Subcutaneous abdominal adipose tissue (tissue), 5 donors: ENCODE results near the gene PCBP4.
"Not testable (repeated sequence)": the region's sequence is repeated elsewhere in the genome, so short reads cannot be mapped to it uniquely, and the experiment has no call there.

Experiments used
- H3K27ac ChIP-seq: one replicate; pipeline ENCODE4 v1.7.0; 2013; ENCODE audit warnings: low read depth, mild to moderate bottlenecking, inconsistent platforms, low read length, moderate library complexity
- H3K27me3 ChIP-seq, 5 donors: one replicate each; pipeline ENCODE4 v1.7.0; 2013; ENCODE audit warnings: low read length in 5 of 5, inconsistent platforms in 1 of 5; ENCODE audit not compliant: control insufficient read depth in 5 of 5, insufficient read depth in 4 of 5
- H3K36me3 ChIP-seq, 5 donors: one replicate each; pipeline ENCODE4 v1.7.0; 2013; ENCODE audit warnings: low read length in 5 of 5; ENCODE audit not compliant: control insufficient read depth in 5 of 5, insufficient read depth in 5 of 5
- H3K4me1 ChIP-seq, 5 donors: one replicate each; pipeline ENCODE4 v1.7.0; 2013; ENCODE audit warnings: low read length in 5 of 5, mild to moderate bottlenecking in 3 of 5, moderate library complexity in 1 of 5; ENCODE audit not compliant: control insufficient read depth in 5 of 5, insufficient read depth in 5 of 5
- H3K4me3 ChIP-seq, 5 donors: one replicate each; pipeline ENCODE4 v1.7.0; 2013; ENCODE audit warnings: low read length in 5 of 5, low read depth in 1 of 5
- H3K9ac ChIP-seq, 5 donors: one replicate each; pipeline ENCODE4 v1.7.0; 2013; ENCODE audit warnings: low read length in 5 of 5, mild to moderate bottlenecking in 4 of 5, moderate library complexity in 3 of 5
- H3K9me3 ChIP-seq, 5 donors: one replicate each; pipeline ENCODE4 v1.7.0; 2013; ENCODE audit warnings: low read length in 5 of 5; ENCODE audit not compliant: control insufficient read depth in 5 of 5
- donor health status: healthy.
- donor health status: healthy.
- donor health status: healthy.
- donor health status: healthy.
- donor health status: healthy.

The PCBP4 gene

DNA sequence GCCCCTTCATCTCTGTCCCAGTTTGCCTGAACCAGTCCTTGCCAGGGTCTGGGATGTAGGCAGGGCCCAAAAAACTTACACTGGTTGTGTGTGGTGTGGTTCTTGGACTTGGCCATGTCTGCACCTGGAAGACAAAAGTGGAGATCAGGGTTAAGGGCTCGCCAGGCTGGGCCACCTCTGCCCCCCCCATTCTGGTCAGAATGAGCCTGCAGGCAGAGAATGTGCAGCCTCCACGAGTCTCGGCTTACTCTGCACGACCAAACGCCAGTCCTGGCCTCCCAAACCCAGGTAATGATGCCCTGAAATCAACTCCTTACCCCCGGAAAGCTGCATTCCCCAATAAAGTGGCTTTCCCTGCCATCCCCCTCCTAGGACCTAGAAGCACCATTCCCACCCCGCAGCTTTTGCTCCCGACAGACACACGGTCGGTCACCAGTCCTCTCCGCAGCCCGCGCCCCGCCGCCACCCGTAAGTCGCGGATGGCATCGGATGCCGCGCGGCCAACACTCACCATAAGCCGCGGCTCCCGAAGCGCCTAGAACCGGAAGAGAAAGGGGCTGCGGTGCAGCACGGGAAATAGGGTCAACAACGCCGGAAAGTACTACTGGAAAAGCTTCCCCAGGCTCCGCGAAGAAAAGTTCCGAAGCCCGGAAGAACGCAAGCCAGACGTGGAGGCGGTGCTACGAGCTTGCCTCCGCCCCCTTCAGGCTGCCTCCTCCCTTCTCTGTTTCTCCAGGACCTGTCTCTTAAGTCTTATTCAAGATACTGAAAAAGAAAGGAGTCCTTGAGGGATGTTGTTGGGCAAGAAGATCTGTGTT, 28.3 kb upstream of the PCBP4 start, which contains the start of gene RPL29:
Gene RPL29 (minus strand): TSS at position 550 of the 818 bp plus-strand sequence. CDS start 434 bp downstream, at position 116.
- Histone ChIP-seq H3K9ac (peak within 1 kb of the TSS; percentile 90 to 100 (median 98)), H3K4me1 (peaks cover 5 to 26% (median 17%) of the 10 kb centered on the region in 5 donors), H3K27me3 (no peaks in the 10 kb centered on the region), H3K36me3 (peaks cover 0 to 35% (median 23%) of the 10 kb centered on the region in 5 donors), H3K9me3 (no peaks in the 10 kb centered on the region), H3K27ac (peak within 1 kb of the TSS; percentile 94), H3K4me3 (peak within 1 kb of the TSS; percentile 97 to 99 (median 99))

- H3K9ac ChIP-seq, result peak overlapping the region; percentile 90 to 100 (median 98)
- H3K27ac ChIP-seq, result peak overlapping the region; percentile 94
- H3K4me1 ChIP-seq, result peaks cover 5 to 35% (median 25%) of the 10 kb centered on the region in 5 donors
- H3K36me3 ChIP-seq, result peaks cover 0 to 35% (median 23%) of the 10 kb centered on the region in 5 donors
- H3K4me3 ChIP-seq, result peak overlapping the region; percentile 97 to 99 (median 99)
- H3K9me3 ChIP-seq, result no peaks in the 10 kb centered on the region
- no peaks in the 10 kb centered on the region for H3K27me3 ChIP-seq
Observed at GRCh38 chr3:51994530-51994929, 27.3 kb upstream of the PCBP4 start.

- H3K27me3 ChIP-seq, H3K27ac ChIP-seq, H3K9me3 ChIP-seq, H3K4me3 ChIP-seq: not testable (repeated sequence)
- H3K36me3 ChIP-seq, result peaks cover 0 to 35% (median 23%) of the 10 kb centered on the region in 5 donors
- peak overlapping the region in 3 of 5 donors; percentile 94 to 100 (median 98) for H3K9ac ChIP-seq
- H3K4me1 ChIP-seq, result peaks cover 7 to 44% (median 34%) of the 10 kb centered on the region in 5 donors
Observed at GRCh38 chr3:51993657-51994056, 26.4 kb upstream of the PCBP4 start.

GRCh38 chr3:51992017-51992682, 24.9 kb upstream of the PCBP4 start:
- no peak overlapping the region for H3K4me3 ChIP-seq
- no peaks in the 10 kb centered on the region for H3K9me3 ChIP-seq
- H3K27ac ChIP-seq, result no peak overlapping the region
- peaks cover 7 to 45% (median 35%) of the 10 kb centered on the region in 5 donors for H3K4me1 ChIP-seq
- peak overlapping the region in 4 of 5 donors; percentile 25 to 75 (median 60) for H3K9ac ChIP-seq
- no peaks in the 10 kb centered on the region for H3K27me3 ChIP-seq
- H3K36me3 ChIP-seq, result peaks cover 0 to 35% (median 24%) of the 10 kb centered on the region in 5 donors

DNA sequence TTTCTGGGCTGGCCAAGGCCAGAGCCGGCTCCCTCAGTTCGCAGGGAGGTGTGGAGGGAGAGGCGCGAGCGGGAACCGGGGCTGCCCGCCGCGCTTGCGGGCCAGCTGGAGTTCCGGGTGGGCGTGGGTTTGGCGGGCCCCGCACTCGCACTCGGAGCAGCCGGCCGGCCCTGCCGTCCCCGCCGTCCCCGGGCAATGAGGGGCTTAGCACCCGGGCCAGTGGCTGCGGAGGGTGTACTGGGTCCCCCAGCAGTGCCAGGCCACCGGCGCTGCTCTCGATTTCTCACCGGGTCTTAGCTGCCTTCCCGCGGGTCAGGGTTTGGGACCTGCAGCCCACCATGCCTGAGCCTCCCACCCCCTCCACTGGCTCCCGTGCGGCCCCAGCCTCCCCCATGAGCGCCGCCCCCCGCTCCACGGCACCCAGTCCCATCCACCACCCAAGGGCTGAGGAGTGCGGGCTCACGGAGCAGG, 23.3 kb upstream of the PCBP4 start:
- not testable (repeated sequence) for H3K9me3 ChIP-seq, H3K27me3 ChIP-seq, H3K27ac ChIP-seq, H3K4me3 ChIP-seq, H3K9ac ChIP-seq
- Histone ChIP-seq H3K36me3 (peaks cover 0 to 35% (median 24%) of the 10 kb centered on the region in 5 donors), H3K4me1 (peaks cover 7 to 45% (median 34%) of the 10 kb centered on the region in 5 donors)

DNA sequence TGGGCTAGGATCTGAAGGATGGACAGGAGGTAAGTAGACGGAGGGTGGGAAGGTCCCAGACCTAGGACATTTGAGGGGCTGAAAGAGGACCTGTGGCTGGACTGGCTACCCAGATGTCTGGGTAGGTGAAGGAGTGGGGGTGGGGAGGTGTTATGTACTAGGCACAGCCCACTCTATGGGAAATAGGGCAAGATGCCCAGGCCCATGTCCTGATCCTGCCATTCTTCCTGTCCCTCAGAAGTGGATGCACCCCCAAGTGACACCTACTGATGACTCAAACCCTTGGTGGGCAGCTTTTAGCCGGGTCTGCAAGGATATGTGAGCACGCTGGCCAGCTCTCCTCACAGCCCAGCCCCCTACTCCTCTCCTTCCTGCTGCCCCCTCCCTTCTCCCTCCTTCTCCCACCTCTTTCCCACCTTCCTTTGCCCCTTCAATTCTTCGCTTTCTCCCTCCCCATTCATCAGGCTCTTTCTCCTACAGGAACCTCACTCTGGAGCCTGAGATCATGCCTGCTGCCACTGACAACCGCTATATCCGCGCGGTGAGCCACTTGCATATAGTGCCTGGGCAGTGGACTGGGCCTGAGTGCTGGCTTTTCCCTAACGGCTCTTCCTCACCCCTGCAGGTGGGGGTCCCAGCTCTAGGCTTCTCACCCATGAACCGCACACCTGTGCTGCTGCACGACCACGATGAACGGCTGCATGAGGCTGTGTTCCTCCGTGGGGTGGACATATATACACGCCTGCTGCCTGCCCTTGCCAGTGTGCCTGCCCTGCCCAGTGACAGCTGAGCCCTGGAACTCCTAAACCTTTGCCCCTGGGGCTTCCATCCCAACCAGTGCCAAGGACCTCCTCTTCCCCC, 21.3 kb upstream of the PCBP4 start:
- Histone ChIP-seq H3K9me3 (no peaks in the 10 kb centered on the region), H3K36me3 (peaks cover 0 to 20% (median 13%) of the 10 kb centered on the region in 5 donors), H3K4me1 (peaks cover 2 to 44% (median 27%) of the 10 kb centered on the region in 5 donors), H3K27ac (peak overlapping the region; percentile 50), H3K27me3 (no peaks in the 10 kb centered on the region), H3K9ac (peak overlapping the region in 3 of 5 donors; percentile 18 to 72 (median 61)), H3K4me3 (no peak overlapping the region)

DNA sequence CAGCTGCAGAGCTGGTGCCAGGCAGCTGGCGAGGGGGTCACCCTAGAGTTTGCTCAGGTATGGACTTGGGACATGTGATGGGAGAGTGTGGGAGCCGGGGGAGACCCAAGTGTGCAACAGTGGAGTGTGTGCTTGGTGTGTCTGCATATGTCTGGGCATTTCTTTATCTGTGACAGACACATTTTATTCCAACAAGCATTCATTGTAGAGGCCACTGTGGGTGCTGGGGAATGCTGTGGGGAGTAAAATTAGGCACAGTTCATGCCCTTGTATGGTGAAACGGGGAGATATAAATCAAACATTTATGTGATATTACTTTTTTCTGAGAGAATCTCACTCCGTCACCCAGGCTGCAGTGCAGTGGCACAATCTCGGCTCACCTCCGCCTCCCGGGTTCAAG, 20.3 kb upstream of the PCBP4 start:
- Histone ChIP-seq H3K27me3 (no peaks in the 10 kb centered on the region), H3K4me3 (no peak overlapping the region), H3K9ac (peak overlapping the region in 1 of 5 donors; percentile 13), H3K27ac (no peak overlapping the region), H3K4me1 (peaks cover 2 to 46% (median 32%) of the 10 kb centered on the region in 5 donors), H3K9me3 (no peaks in the 10 kb centered on the region), H3K36me3 (peaks cover 0 to 12% (median 6%) of the 10 kb centered on the region in 5 donors)

- Histone ChIP-seq H3K36me3 (peaks cover 0 to 2% (median 0%) of the 10 kb centered on the region in 5 donors), H3K9ac (peak overlapping the region in 2 of 5 donors; percentile 1 to 25), H3K4me3 (no peak overlapping the region), H3K27ac (no peak overlapping the region), H3K9me3 (no peaks in the 10 kb centered on the region), H3K4me1 (peaks cover 5 to 54% (median 41%) of the 10 kb centered on the region in 5 donors), H3K27me3 (no peaks in the 10 kb centered on the region)
Observed at GRCh38 chr3:51986010-51986947, 19.0 kb upstream of the PCBP4 start.
